GM21447 (cell line): ENCODE measurements around the gene ENO2.

ENCODE experiments used
- ATAC-seq: cut with Tn5 transposase; IDR thresholded peaks from one replicate; pipeline ENCODE4 v1.9.1; 2021; ENCODE audit not compliant: unreplicated experiment

Gene ENO2

GRCh38 chr12:6912164-6912935 is 2.0 kb upstream of the ENO2 start:
- ATAC-seq: no peak

GRCh38 chr12:6914947-6915788 is 788 bp downstream of the ENO2 start:
- ATAC-seq: no peak

- ATAC-seq: no peak
Measured at GRCh38 chr12:6915789-6916285, 1.5 kb downstream of the ENO2 start.

- ATAC-seq: no peak
Measured at GRCh38 chr12:6916426-6917200, 2.2 kb downstream of the ENO2 start.

- no peak for ATAC-seq
Measured at GRCh38 chr12:6917491-6918231, 3.3 kb downstream of the ENO2 start.

GRCh38 chr12:6919588-6919987 is 5.2 kb downstream of the ENO2 start:
- no peak for ATAC-seq

GRCh38 chr12:6921539-6921938 is 7.2 kb downstream of the ENO2 start:
- no peak for ATAC-seq

- ATAC-seq: no peak
Measured at GRCh38 chr12:6921996-6922946, 7.9 kb downstream of the ENO2 start.

- ATAC-seq: no peak
Measured at GRCh38 chr12:6923003-6923732, 8.8 kb downstream of the ENO2 start.

- ATAC-seq: no peak
Measured at GRCh38 chr12:6923851-6924250, 9.5 kb downstream of the ENO2 start.

- no peak for ATAC-seq
Measured at GRCh38 chr12:6925239-6925539, 10.8 kb downstream of the ENO2 start.

GRCh38 chr12:6925540-6926279 is 11.3 kb downstream of the ENO2 start:
- ATAC-seq: no peak

GRCh38 chr12:6927379-6928021 is 13.1 kb downstream of the ENO2 start, which contains the start of gene ATN1:
Gene ATN1 (plus strand): TSS chr12:6927959. CDS start chr12:6934002, 6,043 bp downstream.
- ATAC-seq: no peak

- no peak for ATAC-seq
Measured at GRCh38 chr12:6928022-6928702, 13.8 kb downstream of the ENO2 start.

- no peak for ATAC-seq
Measured at GRCh38 chr12:6928703-6929407, 14.5 kb downstream of the ENO2 start.
